ENCODE data around the gene SH3RF3.

Gene SH3RF3

GRCh38 chr2:109246176-109246575 lies 117.2 kb downstream of the SH3RF3 start:
- no peak for DNase-seq

- no peak for DNase-seq
Observed at GRCh38 chr2:109246616-109247015, 117.6 kb downstream of the SH3RF3 start.

GRCh38 chr2:109247340-109247739 lies 118.3 kb downstream of the SH3RF3 start:
- no peak for DNase-seq

- no peak for DNase-seq
Observed at GRCh38 chr2:109247812-109248211, 118.8 kb downstream of the SH3RF3 start.

- DNase-seq, result no peak
Observed at GRCh38 chr2:109248590-109248989, 119.6 kb downstream of the SH3RF3 start.

GRCh38 chr2:109253217-109253616 lies 124.2 kb downstream of the SH3RF3 start:
- no peak for DNase-seq

- DNase-seq, result no peak
Observed at GRCh38 chr2:109254174-109254904, 125.3 kb downstream of the SH3RF3 start.

GRCh38 chr2:109255654-109256053 lies 126.6 kb downstream of the SH3RF3 start:
- no peak for DNase-seq

- peak; percentile 1 for DNase-seq
Observed at GRCh38 chr2:109256111-109256510, 127.1 kb downstream of the SH3RF3 start.

- DNase-seq, result no peak
Observed at GRCh38 chr2:109256921-109257320, 127.9 kb downstream of the SH3RF3 start.

GRCh38 chr2:109257653-109258052 lies 128.6 kb downstream of the SH3RF3 start:
- no peak for DNase-seq

GRCh38 chr2:109258376-109258775 lies 129.4 kb downstream of the SH3RF3 start:
- DNase-seq, result no peak

- DNase-seq, result no peak
Observed at GRCh38 chr2:109258905-109259540, 130.0 kb downstream of the SH3RF3 start.

- no peak for DNase-seq
Observed at GRCh38 chr2:109259671-109260070, 130.7 kb downstream of the SH3RF3 start.

GRCh38 chr2:109260116-109260855 lies 131.3 kb downstream of the SH3RF3 start:
- no peak for DNase-seq

GRCh38 chr2:109260886-109261700 lies 132.1 kb downstream of the SH3RF3 start:
- DNase-seq, result no peak

GRCh38 chr2:109261906-109262631 lies 133.1 kb downstream of the SH3RF3 start:
- DNase-seq, result no peak

GRCh38 chr2:109264595-109265328 lies 135.8 kb downstream of the SH3RF3 start:
- no peak for DNase-seq

- DNase-seq, result no peak
Observed at GRCh38 chr2:109265369-109265768, 136.4 kb downstream of the SH3RF3 start.

GRCh38 chr2:109265953-109266352 lies 136.9 kb downstream of the SH3RF3 start:
- no peak for DNase-seq

- DNase-seq, result no peak
Observed at GRCh38 chr2:109266496-109266895, 137.5 kb downstream of the SH3RF3 start.

Data from activated CD4-positive, alpha-beta T cell treated with anti-CD3 and anti-CD28 coated beads for 1 hour (primary cell).